GM12875 (cell line): ENCODE measurements around the gene C14orf180.

Experiments used
- H3K4me3 ChIP-seq: one replicate; pipeline ENCODE4 v1.5.1; 2011; ENCODE audit warnings: low read depth, low read length, control low read depth
- TF ChIP-seq, protein P1 (sequence below): IDR thresholded peaks from 2 replicates; pipeline ENCODE4 v1.5.1; 2011; ENCODE audit warnings: low read depth, mild to moderate bottlenecking, control low read depth, inconsistent platforms, low read length, moderate library complexity, borderline replicate concordance; ENCODE audit not compliant: insufficient read depth

Gene C14orf180

DNA sequence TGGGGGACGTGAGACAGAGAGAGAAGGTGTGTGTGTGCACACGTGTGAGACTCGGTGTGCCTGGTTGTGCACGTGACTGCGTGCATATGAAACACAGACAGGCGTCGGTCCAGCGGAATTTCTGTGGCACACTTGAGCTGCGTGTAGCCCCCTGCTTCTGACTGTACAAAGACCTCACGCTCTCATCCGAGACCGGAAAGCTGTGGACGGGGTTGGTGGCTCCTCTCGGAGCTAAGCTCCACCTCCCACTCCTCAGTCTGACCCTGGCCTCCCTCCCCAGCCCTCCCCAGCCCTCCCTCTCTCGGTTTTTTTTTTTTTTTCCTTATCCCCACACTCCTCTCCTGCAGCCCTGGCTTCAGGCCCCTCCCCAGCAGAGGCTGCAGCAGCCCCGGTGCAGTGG is 8.3 kb upstream of the C14orf180 start:
- no peak overlapping the region for H3K4me3 ChIP-seq
- TF ChIP-seq, protein P1, sequence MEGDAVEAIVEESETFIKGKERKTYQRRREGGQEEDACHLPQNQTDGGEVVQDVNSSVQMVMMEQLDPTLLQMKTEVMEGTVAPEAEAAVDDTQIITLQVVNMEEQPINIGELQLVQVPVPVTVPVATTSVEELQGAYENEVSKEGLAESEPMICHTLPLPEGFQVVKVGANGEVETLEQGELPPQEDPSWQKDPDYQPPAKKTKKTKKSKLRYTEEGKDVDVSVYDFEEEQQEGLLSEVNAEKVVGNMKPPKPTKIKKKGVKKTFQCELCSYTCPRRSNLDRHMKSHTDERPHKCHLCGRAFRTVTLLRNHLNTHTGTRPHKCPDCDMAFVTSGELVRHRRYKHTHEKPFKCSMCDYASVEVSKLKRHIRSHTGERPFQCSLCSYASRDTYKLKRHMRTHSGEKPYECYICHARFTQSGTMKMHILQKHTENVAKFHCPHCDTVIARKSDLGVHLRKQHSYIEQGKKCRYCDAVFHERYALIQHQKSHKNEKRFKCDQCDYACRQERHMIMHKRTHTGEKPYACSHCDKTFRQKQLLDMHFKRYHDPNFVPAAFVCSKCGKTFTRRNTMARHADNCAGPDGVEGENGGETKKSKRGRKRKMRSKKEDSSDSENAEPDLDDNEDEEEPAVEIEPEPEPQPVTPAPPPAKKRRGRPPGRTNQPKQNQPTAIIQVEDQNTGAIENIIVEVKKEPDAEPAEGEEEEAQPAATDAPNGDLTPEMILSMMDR, result no peak

DNA sequence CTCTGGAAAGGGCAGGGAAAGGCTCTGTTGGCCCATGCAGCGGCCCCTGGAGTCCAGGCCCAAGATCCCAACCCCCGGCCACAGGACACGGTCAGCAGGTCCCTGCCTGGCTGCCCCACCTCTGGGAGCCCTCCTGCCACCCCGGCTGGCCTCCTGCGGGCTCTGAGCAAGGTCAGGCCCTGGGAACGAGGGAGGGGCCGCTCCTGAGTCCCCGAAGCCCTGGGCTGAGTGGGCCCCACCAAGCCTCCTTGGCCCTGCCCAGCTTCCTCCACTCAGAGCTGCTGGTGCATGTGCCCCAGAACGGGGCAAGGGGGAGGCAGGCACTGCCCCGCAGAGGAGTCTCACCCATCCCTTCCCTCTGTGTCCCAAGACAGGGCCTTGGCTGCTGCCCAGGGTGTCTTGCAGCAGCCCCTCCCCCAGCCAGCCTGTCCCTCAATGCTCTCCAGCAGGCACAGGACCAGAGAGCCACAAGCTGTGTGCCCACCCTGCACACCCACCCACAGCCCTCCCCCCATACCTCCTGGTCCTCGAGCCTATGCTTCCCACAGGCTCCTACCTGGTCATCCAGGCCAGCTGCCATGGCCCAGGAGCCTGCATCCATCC is 7.4 kb upstream of the C14orf180 start:
- TF ChIP-seq, protein P1, result no peak
- H3K4me3 ChIP-seq, result no peak overlapping the region

DNA sequence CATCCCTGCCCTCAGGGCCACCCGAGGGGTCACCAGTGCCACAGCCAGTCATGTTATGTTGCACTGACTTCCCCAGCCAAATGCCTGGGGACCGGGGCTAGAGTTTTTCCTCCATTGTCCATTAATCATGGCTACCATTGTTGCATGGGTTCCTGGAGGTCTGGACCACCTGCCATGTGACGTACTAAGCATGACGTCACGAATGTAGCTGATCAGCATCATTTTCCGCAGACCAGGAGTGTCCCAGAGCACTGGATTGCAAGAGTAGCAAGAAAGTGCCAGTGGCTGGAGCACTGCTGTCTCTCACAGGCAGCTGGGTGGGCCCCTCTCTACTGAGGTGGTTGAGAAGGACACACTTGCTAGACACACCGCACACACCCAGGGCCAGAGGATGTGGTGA is 6.9 kb upstream of the C14orf180 start:
- TF ChIP-seq, protein P1, result no peak
- H3K4me3 ChIP-seq, result no peak overlapping the region

DNA sequence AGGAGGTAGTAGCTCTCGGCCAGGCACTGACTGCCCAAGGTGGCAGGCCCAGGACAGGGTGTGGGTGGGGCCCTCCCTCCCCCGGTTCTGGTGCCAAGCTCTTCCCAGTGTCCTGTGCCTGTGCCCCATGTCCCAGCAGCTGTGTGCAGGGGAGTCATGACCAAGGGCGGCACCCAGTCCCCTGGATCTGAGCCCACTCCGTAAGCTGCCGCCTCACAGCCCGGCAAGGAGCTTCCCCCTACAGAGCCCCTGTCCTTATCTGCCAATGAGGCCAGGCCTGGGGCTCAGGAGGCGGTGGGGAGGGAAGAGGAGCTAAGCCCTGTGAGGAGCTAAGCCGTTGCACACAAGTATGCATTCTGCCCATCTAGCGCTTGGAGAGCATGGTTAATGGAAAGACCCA is 5.6 kb upstream of the C14orf180 start:
- no peak overlapping the region for H3K4me3 ChIP-seq
- TF ChIP-seq, protein P1, result no peak

DNA sequence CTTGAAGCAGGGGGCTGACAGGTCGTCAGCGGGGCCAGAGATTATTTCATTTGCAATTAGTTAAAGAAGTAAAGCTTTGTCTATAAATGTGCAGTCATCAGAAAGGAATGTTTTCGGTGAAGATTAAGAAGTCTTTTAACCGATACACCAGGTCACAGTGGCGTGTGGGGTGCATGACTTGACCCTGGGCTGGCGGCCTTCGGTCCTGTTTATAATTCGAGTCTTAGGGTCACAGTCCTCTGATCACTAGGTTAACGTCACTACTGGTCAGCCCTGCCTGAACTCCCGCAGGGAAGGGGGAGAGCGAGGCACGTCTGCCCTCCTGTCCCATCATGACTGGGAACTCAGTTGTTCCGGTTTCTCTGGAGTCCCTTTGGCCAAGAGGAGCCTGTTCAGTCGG is 5.0 kb upstream of the C14orf180 start:
- no peak overlapping the region for H3K4me3 ChIP-seq
- TF ChIP-seq, protein P1, result no peak

DNA sequence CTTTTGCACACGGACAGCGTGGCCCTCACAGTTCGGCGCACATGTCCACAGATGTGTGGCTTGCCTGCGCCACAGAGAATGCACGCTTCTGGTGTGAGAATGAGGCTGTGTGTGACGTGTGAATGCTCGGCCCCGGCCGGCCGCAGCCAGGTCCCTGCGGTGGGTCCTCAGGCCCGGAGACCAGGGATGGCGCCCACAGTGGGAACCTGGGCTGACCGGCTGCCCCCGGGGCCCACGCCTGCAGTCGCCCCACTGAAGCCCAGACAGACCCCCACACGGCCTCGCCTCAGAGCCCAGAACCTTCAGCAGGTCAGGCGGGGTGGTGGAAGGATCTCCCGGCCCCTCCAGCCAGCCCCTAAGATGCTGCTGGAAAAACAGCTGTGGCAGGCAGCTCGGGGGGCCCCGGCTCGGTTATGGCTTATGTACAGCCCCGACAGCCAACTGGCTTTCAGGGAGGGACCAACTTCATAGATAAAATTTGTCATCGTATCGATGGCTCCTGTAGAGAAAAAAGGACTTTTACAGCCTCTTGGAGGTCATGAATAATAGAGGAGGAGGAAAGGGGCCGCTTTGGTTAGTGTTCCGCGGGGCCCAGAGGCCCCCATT is 4.5 kb upstream of the C14orf180 start:
- TF ChIP-seq, protein P1, result no peak
- no peak overlapping the region for H3K4me3 ChIP-seq
